Gastroesophageal sphincter (tissue), 4 donors: ENCODE measurements around the gene HDDC2. TPM values are rescaled to one million over a fixed set of nuclear protein-coding genes. Genes with fewer than 3 reads are reported as not detected.

Source experiments
- ATAC-seq: fragments of 150-250 bp; one replicate; pipeline ENCODE4 v1.9.1; 2016; ENCODE audit warnings: mild to moderate bottlenecking, moderate library complexity
- H3K27ac ChIP-seq, 4 donors: fragments of 200-600 bp; sonication (generic) in 3 of 4; 1 replicate in 3 of 4; 2 replicates in 1 of 4; pipeline ENCODE4 v1.5.1; 2016 to 2019
- H3K27me3 ChIP-seq: fragments of 200-600 bp; sonication (generic); one replicate; pipeline ENCODE4 v1.5.1; 2019
- H3K36me3 ChIP-seq, 2 donors: fragments of 200-600 bp; sonication (generic); one replicate each; pipeline ENCODE4 v1.5.1; 2019; ENCODE audit warnings: control low read depth in 1 of 2
- H3K4me1 ChIP-seq, 3 donors: fragments of 200-600 bp; sonication (generic); 1 replicate in 2 of 3; 2 replicates in 1 of 3; pipeline ENCODE4 v1.5.1; 2016 to 2019; ENCODE audit warnings: control low read depth in 2 of 3
- H3K4me3 ChIP-seq, 2 donors: fragments of 200-600 bp; sonication (generic); one replicate each; pipeline ENCODE4 v1.5.1; 2019; ENCODE audit warnings: mild to moderate bottlenecking in 1 of 2, moderate library complexity in 1 of 2
- H3K9me3 ChIP-seq, 3 donors: fragments of 200-600 bp; sonication (generic); one replicate each; pipeline ENCODE4 v1.5.1; 2017 to 2019; ENCODE audit warnings: control low read depth in 2 of 3
- EP300 ChIP-seq: sonication (generic); formaldehyde crosslinking; IDR thresholded peaks from one replicate; pipeline ENCODE4 v1.6.1; 2017; ENCODE audit warnings: antibody characterized with exemption, mild to moderate bottlenecking
- POLR2A ChIP-seq, 2 donors: fragments of 450-650 bp; IDR thresholded peaks; one replicate each; pipeline ENCODE4 v1.6.1; 2017; ENCODE audit warnings: antibody characterized with exemption in 2 of 2, mild to moderate bottlenecking in 2 of 2, moderate library complexity in 1 of 2
- POLR2AphosphoS5 ChIP-seq: sonication (generic); formaldehyde crosslinking; IDR thresholded peaks from one replicate; pipeline ENCODE4 v1.6.1; 2017; ENCODE audit warnings: antibody characterized with exemption
- WGBS, 2 donors: methylation state at CpG; one replicate each; pipeline ENCODE4 v1.1.5; 2018; ENCODE audit warnings: low coverage in 1 of 2; 5-methylcytosine and 5-hydroxymethylcytosine counted together
- total RNA-seq, 4 donors: library from RNA; depleted of rRNA; stranded (reverse); fragments of >200 nt; gene quantifications; one replicate each; pipeline ENCODE4 v1.1.0, GENCODE V29; 2016
- TF ChIP-seq, protein P1 (sequence below), 4 experiments: fragments of 200-600 bp in 2 of 4; fragments of 450-650 bp in 2 of 4; sonication (generic) in 1 of 4; IDR thresholded peaks; one replicate each; pipeline ENCODE4 v1.5.1; 2017 to 2019; ENCODE audit warnings: antibody characterized with exemption in 4 of 4, mild to moderate bottlenecking in 2 of 4, moderate library complexity in 2 of 4

Gene HDDC2
- total RNA-seq, 4 donors from 2014 or later, result 30.9 to 48.9 (median 47.9) TPM

DNA sequence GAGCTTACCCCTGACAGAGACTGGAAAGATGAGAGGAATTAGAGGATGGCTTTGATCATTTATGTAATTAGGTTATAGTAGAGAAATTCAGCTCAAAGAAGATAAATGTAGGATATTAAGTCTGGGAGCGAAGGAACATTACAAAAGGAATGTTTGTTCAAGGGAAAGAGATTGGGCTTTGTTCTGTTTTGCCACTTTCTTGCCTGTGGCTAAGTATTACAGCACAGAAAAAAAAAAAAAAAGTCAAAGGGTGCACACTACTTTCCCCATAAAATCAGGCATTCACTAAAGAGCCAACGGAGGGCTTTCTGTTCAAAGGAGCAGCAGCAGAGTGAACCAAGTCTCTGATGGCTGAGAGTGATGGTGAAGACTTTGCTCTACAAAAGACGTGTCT is 5.0 kb upstream of the HDDC2 start:
- Histone ChIP-seq H3K27me3 (peaks cover 9% of the 10 kb centered on the region), H3K36me3 (no peaks in the 10 kb centered on the region), H3K9me3 (peaks cover 0 to 6% (median 0%) of the 10 kb centered on the region in 3 donors), H3K27ac (no peak overlapping the region), H3K4me3 (no peak overlapping the region), H3K4me1 (peaks cover 0 to 4% (median 0%) of the 10 kb centered on the region in 3 donors)
- TF ChIP-seq POLR2A (IDR thresholded peaks at IDR 0.05) (no peak), EP300 (no peak), POLR2AphosphoS5 (no peak)
- TF ChIP-seq, protein P1, sequence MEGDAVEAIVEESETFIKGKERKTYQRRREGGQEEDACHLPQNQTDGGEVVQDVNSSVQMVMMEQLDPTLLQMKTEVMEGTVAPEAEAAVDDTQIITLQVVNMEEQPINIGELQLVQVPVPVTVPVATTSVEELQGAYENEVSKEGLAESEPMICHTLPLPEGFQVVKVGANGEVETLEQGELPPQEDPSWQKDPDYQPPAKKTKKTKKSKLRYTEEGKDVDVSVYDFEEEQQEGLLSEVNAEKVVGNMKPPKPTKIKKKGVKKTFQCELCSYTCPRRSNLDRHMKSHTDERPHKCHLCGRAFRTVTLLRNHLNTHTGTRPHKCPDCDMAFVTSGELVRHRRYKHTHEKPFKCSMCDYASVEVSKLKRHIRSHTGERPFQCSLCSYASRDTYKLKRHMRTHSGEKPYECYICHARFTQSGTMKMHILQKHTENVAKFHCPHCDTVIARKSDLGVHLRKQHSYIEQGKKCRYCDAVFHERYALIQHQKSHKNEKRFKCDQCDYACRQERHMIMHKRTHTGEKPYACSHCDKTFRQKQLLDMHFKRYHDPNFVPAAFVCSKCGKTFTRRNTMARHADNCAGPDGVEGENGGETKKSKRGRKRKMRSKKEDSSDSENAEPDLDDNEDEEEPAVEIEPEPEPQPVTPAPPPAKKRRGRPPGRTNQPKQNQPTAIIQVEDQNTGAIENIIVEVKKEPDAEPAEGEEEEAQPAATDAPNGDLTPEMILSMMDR (IDR thresholded peaks at IDR 0.05), result no peak
- WGBS, 2 donors, result 65 to 79% methylated on average over 3 of the region's 3 CpGs
- ATAC-seq, result no peak

DNA sequence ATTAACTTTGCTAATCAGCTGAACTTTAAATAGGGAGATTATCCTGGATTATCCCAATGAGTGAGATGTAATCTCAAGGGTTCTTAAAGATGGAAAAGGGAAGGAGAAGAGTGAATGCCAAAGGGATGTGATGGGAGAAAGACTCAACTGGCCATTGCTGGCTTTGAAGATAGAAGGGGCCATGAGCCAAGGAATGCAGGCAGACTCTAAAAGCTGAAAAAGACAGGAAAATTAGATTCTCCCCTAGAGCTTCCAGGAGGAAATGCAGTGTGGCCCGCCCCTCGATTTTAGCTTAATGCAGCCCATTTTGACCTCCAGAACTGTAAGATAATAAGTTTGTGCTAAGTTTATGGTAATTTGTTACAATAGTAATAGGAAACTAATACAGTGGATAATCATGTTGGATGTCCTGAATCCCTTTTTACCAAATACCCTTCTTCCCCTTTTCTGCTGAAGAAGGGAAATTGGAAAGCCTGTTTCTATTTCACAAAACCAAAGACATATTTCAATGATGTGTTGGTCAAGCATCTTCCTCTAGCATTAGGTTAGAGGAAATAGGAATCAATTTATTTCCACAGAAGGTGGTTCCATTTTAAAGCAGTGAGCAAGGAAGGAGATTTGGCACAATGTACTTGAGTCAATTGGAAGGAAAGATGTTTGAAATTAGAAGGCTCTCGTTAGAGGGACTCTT is 3.3 kb upstream of the HDDC2 start:
- H3K27ac ChIP-seq, result no peak overlapping the region
- H3K4me1 ChIP-seq, result peaks cover 3 to 10% (median 5%) of the 10 kb centered on the region in 3 donors
- no peak overlapping the region for H3K4me3 ChIP-seq
- no peak for ATAC-seq
- peaks cover 0 to 6% (median 0%) of the 10 kb centered on the region in 3 donors for H3K9me3 ChIP-seq
- H3K27me3 ChIP-seq, result peaks cover 9% of the 10 kb centered on the region
- 90 to 95% methylated on average over 3 of the region's 3 CpGs for WGBS, 2 donors
- peaks cover 0 to under 1% of the 10 kb centered on the region in 2 donors for H3K36me3 ChIP-seq
- TF ChIP-seq, protein P1 (IDR thresholded peaks at IDR 0.05), result no peak

DNA sequence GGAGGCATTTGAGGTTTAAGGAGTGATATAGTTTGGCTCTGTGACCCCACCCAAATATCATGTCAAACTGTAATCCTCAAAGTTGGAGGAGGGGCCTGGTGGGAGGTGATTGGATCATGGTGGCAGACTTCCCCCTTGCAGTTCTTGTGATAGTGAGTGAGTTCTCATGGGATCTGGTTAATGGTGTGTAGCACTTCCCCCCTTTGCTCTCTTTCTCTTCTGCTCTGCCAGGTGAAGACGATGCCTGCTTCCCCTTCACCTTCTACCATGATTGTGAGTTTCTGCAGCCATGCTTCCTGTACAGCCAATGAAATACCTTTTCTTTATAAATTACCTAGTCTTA is 1.7 kb upstream of the HDDC2 start:
- Histone ChIP-seq H3K27ac (no peak overlapping the region), H3K4me3 (no peak overlapping the region), H3K27me3 (peaks cover 9% of the 10 kb centered on the region), H3K4me1 (peaks cover 4 to 18% (median 11%) of the 10 kb centered on the region in 3 donors), H3K36me3 (peaks cover 0 to 16% of the 10 kb centered on the region in 2 donors), H3K9me3 (peaks cover 0 to 6% (median 0%) of the 10 kb centered on the region in 3 donors)
- ATAC-seq, result no peak
- WGBS, 2 donors, result 80% methylated on average over 1 of the region's 1 CpG; no CpG with 5 or more reads in 1 of the 2 donors
- no peak for TF ChIP-seq EP300
- TF ChIP-seq, protein P1 (IDR thresholded peaks at IDR 0.05), result no peak
- TF ChIP-seq POLR2A (IDR thresholded peaks at IDR 0.05), result no peak
- TF ChIP-seq POLR2AphosphoS5, result no peak

DNA sequence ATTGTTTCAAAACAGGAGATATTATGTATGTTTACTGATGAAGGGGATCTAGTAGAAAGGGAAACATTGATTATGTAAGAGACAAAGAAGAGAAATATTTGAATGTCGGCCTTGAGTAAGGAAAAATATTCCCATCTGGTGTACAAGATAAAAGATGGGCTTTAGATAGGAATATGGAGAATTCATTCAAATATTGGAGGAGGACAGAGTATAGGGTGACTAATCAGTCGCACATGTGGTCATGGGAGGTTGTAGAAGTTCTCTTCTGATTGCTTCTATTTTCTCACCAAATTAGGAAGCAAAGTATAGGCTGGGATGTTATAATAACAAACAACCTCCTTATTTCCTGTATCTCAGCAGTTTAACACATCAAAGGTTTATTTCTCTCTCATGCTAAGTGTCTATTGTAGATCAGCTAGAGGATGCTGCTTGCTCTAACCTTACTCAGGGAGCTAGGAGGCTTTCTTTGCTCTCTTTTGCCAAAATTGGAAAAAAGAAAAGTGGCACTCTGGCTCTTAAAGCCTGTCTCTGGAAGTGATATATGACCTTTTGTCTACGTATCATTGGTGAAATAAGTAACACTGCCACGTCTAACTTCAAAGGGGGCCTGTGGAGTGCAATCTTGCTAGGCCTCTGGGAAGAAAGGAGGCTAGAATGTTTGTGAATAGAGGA is 1.2 kb upstream of the HDDC2 start:
- H3K4me1 ChIP-seq, result peaks cover 4 to 18% (median 11%) of the 10 kb centered on the region in 3 donors
- no peak overlapping the region for H3K27ac ChIP-seq
- H3K27me3 ChIP-seq, result peaks cover 9% of the 10 kb centered on the region
- WGBS, 2 donors, result 75 to 100% methylated on average over 2 to 4 of the region's 4 CpGs
- peaks cover 0 to 19% of the 10 kb centered on the region in 2 donors for H3K36me3 ChIP-seq
- no peak for TF ChIP-seq POLR2AphosphoS5
- TF ChIP-seq EP300, result no peak
- TF ChIP-seq, protein P1 (IDR thresholded peaks at IDR 0.05), result no peak
- TF ChIP-seq POLR2A (IDR thresholded peaks at IDR 0.05), result no peak
- no peak overlapping the region for H3K4me3 ChIP-seq
- peaks cover 0 to 6% (median 0%) of the 10 kb centered on the region in 3 donors for H3K9me3 ChIP-seq
- ATAC-seq, result no peak
